HK-2 (cell line): ENCODE results near the gene RUFY2.

Experiments
- DNase-seq: peaks from one replicate; pipeline ENCODE4 v3.0.0-alpha.2; 2018; ENCODE audit not compliant: unreplicated experiment

Gene RUFY2

DNA sequence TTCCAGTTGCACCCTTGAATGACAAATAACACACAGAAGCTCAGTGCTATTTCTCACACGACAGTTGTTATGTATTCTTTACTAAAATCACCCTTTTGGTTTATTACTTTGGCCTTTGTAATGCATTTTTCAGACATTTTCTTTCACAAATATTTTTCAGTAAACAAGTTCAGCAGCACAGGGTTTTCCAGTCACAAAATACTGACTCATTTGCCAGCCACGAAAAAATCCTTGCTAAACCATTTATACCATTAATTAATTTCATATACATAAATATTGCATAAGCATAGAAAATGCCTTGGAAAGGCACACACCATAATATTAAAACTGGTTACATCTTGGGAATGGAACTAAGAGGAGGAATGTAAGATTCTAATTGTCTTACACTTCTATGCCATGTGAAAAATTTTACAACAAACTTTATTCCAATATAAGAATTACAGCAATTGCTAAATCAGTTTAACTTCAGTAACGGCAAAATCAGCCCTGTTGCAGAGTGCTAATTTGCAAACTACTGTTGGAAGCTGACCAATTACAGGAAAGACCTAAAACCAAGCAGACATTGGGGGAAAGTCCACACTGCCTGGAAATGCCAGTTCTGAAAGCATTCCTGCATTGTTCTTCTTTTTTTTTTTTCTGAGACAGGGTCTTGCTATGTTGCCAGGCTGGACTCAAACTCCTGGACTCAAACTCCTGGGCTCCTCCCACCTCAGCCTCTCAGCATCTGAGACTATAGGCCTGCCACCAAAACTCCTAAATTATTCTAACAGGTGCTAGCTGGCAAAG is 42.8 kb downstream of the RUFY2 start:
- DNase-seq = no peak

GRCh38 chr10:68362590-68362989 is 44.5 kb downstream of the RUFY2 start:
- no peak for DNase-seq

GRCh38 chr10:68359189-68359588 is 47.9 kb downstream of the RUFY2 start:
- DNase-seq = no peak

- no peak for DNase-seq
These were observed 53.5 kb downstream of the RUFY2 start for GRCh38 chr10:68353537-68353936.

- peak; percentile 50 for DNase-seq
These were observed 58.8 kb downstream of the RUFY2 start for GRCh38 chr10:68348265-68348741.

- DNase-seq = no peak
These were observed 60.3 kb downstream of the RUFY2 start for GRCh38 chr10:68346774-68347173.

- no peak for DNase-seq
These were observed 61.5 kb downstream of the RUFY2 start for GRCh38 chr10:68345621-68346020.

GRCh38 chr10:68342909-68343516 is 64.1 kb downstream of the RUFY2 start:
- no peak for DNase-seq

DNA sequence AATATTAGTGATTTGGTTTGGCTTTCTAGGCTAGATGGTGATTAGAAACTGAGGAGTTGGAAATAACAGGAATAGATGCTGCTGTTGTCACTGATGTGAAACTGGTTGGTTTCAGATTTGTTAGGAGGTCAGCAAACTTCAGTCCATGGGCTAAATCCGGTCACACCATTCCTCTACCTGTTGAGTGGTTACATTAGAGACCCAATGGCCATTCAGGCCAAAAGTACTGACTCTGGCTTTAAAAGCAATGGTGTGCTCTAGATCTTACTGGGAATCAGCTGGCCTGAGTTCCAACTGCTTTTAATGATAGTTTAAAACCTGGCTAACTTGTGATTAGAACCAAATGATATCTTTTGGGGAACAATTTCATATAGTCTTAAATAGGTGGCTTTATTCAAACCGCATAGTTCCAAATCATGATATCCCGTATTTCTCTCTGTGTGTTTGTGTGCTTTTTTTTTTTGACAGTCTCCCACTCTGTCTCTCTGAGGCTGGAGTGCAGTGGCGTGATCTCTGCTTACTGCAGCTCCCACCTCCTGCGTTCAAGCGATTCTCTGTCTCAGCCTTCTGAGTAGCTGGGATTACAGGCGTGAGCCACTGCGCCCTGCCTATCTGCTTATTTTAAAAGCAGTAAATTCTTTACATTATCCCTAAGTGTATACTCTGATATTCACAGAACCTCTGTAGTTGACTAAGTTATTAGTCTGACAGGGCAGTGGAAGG is 66.6 kb downstream of the RUFY2 start:
- no peak for DNase-seq

DNA sequence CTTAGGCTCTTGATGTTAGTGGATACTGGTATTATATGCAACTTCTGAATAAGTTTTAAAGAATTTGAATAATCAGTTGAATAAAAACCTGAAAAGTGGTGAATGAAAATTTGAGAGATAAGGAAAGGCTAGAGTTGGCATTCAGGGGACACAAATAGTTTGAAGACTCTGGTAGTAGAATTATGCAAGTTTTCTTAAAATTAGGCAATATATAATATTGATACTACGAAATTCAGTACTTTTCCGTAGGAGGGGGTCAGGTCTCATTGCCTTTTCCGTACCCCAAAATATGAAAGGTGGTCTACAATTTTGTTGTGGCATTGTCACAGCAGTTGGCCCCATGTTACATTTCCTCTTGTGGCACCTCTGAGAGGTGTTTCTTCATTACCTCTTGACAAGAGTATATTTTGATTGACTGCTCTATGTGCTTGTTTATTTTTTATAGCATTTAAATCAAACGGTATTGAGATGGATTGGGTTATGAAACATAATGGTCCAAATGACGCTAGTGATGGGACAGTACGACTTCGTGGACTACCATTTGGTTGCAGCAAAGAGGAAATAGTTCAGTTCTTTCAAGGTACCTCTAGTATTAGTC is 70.2 kb downstream of the RUFY2 start:
- DNase-seq = no peak

- no peak for DNase-seq
These were observed 72.2 kb downstream of the RUFY2 start for GRCh38 chr10:68334672-68335467.

DNA sequence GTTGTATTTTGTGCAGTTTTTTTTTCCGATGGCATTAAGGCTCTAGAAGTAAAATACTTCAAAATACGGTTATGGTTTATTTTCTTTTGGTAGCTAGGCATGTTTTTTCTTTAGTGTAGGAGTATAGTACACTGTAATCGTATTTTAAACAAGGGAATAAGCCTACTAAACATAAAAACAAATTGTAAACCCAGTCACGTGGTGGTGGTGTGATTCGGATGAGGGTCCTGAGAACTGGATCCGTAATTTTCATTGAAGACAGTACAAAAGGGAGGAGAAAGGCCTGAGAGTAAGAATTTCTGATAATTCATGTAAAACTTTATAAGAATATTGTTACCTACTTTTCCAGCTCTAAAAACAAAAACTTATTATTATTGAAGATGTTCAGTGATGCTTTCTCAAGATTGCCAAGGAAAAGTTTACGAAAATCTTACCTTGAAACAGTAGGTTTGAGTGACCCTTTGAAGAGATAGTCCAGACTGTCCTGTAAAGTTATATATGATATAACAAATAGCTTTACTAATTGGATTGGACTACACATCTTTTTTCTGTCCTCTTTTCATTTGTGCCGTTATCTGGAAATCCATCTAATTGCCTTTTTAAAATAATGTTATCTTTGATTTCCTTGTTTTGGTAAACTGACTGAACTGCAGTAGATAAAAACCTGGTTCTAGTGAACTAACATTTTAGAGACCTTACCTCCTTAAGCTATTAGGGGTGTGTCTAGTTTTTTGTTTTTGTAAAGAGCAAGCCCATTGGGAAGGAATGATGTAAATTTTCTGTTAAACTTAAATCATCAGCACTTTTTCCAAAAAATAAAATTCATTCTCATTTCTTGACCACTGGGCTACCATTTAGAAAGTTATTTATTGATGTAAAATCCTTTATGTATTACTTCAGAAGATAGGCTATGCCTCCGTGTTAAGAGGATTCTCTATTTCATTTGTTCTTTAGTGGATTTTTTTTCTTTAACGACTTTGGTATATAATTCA is 73.3 kb downstream of the RUFY2 start:
- no peak for DNase-seq

- no peak for DNase-seq
These were observed 74.0 kb downstream of the RUFY2 start for GRCh38 chr10:68333058-68333395.

DNA sequence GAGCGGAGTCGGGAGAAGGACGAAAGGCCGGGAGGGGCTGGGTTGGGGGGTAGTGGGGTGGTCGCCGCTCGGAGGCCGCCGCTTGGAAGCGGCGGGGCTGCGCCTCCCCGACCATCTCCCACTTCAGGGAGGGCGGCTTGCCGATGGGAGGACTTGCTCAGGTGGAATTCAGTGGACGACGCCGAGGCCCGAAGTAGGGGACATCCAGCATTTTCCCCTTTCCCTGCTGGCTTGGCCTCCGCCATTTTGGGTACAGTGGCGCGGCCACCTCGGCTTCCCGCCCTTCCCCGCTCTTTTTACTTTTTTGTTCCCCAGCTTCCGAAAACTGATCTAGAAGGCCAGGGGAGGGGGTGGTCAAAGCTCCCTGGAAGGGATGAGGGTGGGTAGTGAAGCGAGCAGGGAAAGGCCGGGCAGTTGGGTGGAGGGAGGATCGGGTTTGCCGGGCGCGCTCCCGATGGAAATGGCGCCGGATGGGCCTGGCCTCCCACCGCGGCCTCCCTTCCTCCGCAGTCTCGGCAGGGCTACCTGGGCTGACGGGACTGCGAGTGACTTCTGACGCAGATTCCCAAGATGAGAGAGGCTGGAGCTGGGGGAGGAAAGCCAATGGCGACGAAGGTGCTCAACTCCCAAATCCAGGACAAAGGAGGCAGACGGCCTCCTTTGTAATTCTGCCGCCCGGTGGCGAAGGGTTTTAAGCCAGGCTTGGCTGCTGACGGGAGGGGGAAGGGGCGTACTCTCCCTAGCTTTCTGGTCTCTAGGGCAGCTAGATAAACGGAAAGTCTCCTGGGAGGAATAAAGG is 74.6 kb downstream of the RUFY2 start, which contains the start of gene PBLD:
TSS of gene PBLD (minus strand) at position 670 of the 799 bp plus-strand sequence. CDS start 26,084 bp downstream, outside the sequence.
- peak; percentile 82 for DNase-seq

DNA sequence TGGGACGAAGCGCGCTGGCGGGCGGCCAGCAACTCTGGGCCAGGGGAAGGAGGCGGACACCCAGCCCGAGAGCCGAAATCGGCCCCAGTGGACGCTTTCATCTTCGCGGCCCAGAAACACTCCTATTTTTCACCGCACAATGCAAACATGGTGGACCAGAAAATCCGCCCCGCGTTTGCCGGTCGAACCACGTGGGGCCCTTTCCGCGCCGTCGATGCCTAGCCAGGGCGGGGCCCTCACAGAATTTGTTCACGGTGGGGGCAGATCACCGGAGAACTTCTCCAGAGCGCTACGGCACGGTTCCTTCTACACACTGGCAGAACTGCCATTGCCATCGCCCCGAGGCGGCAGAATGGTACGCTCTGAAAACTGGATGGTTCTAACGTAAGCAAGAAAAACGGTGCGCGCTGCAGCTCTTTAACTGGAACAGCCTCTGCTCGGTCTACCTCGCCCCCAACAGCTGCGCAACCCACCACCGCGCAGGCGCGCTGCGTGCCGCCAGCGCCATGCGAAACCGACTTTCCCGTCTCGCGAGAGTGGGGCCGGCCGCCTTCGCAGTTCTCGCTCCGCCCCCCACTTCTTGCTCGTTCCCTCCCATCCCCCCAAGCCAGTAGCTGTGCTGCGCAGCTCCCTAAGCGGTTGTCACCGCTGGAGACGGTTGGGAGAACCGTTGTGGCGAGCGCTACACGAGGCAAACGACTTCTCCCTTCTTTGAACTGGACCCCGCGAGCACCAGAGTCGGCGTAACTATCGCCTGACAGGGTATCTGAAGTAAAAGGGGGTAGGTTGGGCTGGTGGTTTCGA is 75.4 kb downstream of the RUFY2 start, which contains the start of gene HNRNPH3:
TSS of gene HNRNPH3 (plus strand) at position 610 of the 804 bp plus-strand sequence. CDS start 5,158 bp downstream, outside the sequence.
- peak; percentile 99 for DNase-seq

GRCh38 chr10:68330852-68331454 is 76.1 kb downstream of the RUFY2 start:
- peak; percentile 40 for DNase-seq

GRCh38 chr10:68329506-68329861 is 77.6 kb downstream of the RUFY2 start:
- no peak for DNase-seq
